Measurements from ENCODE around the gene TMEM271.

DNA sequence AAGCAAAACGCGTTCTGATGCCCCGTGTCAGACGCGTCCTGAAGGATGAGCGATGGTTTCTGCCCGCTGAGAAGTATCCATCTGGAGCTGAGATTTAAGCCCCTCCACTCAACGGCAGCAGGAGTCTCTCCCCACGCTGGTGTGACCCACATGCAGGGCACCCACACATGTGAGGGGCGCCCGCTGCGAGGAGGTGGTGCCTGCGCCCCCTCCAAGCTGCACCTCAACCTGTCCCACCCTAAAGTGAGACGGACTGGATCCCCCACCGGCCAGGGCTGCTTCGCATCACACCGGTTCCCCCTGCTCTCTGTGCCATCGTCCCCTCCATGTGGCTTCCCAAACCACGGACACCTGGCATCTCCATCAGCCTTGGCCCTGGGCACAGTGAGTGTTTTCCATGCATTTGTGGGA is 44.8 kb upstream of the TMEM271 start:
- TF ChIP-seq, protein P1, sequence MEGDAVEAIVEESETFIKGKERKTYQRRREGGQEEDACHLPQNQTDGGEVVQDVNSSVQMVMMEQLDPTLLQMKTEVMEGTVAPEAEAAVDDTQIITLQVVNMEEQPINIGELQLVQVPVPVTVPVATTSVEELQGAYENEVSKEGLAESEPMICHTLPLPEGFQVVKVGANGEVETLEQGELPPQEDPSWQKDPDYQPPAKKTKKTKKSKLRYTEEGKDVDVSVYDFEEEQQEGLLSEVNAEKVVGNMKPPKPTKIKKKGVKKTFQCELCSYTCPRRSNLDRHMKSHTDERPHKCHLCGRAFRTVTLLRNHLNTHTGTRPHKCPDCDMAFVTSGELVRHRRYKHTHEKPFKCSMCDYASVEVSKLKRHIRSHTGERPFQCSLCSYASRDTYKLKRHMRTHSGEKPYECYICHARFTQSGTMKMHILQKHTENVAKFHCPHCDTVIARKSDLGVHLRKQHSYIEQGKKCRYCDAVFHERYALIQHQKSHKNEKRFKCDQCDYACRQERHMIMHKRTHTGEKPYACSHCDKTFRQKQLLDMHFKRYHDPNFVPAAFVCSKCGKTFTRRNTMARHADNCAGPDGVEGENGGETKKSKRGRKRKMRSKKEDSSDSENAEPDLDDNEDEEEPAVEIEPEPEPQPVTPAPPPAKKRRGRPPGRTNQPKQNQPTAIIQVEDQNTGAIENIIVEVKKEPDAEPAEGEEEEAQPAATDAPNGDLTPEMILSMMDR (IDR thresholded peaks at IDR 0.05), result no peak
- no peak for TF ChIP-seq POLR2A (IDR thresholded peaks at IDR 0.05)
